ENCODE data around the gene LY6G5B.

Gene LY6G5B

DNA sequence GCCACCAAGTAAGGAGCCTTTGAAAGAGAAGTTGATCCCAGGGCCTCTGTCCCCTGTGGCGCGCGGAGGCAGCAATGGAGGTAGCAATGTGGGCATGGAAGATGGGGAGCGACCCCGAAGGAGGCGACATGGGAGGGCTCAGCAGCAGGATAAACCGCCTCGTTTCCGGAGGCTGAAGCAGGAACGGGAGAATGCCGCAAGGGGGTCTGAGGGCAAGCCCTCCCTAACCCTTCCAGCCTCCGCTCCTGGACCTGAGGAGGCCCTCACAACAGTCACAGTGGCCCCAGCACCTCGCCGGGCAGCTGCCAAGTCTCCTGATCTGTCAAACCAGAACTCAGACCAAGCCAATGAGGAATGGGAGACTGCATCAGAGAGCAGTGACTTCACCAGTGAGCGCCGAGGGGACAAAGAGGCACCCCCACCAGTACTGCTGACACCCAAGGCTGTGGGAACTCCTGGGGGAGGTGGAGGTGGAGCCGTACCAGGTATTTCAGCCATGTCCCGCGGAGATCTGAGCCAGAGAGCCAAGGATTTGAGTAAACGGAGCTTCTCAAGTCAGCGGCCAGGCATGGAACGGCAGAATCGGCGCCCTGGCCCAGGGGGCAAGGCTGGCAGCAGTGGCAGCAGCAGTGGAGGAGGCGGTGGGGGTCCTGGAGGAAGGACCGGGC, 37.4 kb upstream of the LY6G5B start:
- no peaks in the 10 kb centered on the region for H3K79me2 ChIP-seq (ENCODE audit: insufficient read depth, low read length)

DNA sequence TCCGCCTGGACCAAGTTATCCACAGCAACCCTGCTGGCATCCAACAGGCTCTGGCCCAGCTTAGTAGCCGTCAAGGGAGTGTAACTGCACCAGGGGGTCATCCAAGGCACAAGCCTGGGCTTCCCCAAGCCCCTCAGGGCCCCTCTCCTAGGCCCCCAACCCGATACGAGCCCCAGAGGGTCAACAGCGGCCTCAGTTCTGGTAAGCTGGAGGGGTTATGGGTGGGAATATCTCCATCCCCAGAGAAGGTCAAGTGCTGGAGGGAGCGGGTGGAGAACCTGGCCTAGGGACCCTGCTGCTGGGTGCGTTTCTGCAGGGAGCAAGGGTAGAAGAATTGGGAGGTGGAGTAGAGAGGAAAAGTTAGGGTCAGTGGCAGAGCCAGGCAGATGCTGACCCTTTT, 36.3 kb upstream of the LY6G5B start:
- H3K4me2 ChIP-seq (ENCODE audit: low read length) = no peak overlapping the region
- H3K27ac ChIP-seq (ENCODE audit: low read depth, low read length, poor library complexity, severe bottlenecking) = no peak overlapping the region
- H3K9ac ChIP-seq (ENCODE audit: low read length) = no peak overlapping the region
- H3K36me3 ChIP-seq (ENCODE audit: insufficient read depth, low read length) = peaks cover 99% of the 10 kb centered on the region
- no peaks in the 10 kb centered on the region for H3K9me2 ChIP-seq (ENCODE audit: low read depth, low read length)
- H3K27me3 ChIP-seq (ENCODE audit: insufficient read depth, low read length) = no peaks in the 10 kb centered on the region
- no peaks in the 10 kb centered on the region for H3K79me2 ChIP-seq (ENCODE audit: insufficient read depth, low read length)
- no peaks in the 10 kb centered on the region for H3K9me3 ChIP-seq (ENCODE audit: low read length)
- H3K4me1 ChIP-seq (ENCODE audit: insufficient read depth, low read length, severe bottlenecking) = no peaks in the 10 kb centered on the region
- no peak overlapping the region for H3K4me3 ChIP-seq (ENCODE audit: low read depth, low read length, poor library complexity, severe bottlenecking)
- H3F3A ChIP-seq (ENCODE audit: insufficient read depth, low read length) = peaks cover 4% of the 10 kb centered on the region; the same call in 1 of the 2 replicates
- no peaks in the 10 kb centered on the region for H4K20me1 ChIP-seq (ENCODE audit: insufficient read depth, low read length)
- TF ChIP-seq, protein P1, sequence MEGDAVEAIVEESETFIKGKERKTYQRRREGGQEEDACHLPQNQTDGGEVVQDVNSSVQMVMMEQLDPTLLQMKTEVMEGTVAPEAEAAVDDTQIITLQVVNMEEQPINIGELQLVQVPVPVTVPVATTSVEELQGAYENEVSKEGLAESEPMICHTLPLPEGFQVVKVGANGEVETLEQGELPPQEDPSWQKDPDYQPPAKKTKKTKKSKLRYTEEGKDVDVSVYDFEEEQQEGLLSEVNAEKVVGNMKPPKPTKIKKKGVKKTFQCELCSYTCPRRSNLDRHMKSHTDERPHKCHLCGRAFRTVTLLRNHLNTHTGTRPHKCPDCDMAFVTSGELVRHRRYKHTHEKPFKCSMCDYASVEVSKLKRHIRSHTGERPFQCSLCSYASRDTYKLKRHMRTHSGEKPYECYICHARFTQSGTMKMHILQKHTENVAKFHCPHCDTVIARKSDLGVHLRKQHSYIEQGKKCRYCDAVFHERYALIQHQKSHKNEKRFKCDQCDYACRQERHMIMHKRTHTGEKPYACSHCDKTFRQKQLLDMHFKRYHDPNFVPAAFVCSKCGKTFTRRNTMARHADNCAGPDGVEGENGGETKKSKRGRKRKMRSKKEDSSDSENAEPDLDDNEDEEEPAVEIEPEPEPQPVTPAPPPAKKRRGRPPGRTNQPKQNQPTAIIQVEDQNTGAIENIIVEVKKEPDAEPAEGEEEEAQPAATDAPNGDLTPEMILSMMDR (IDR thresholded peaks at IDR 0.05; ENCODE audit: low read length) = no peak
- no peak for TF ChIP-seq EZH2 (IDR thresholded peaks at IDR 0.05; ENCODE audit: borderline replicate concordance, low read length)
- H2AFZ ChIP-seq (ENCODE audit: low read length) = no peak overlapping the region

More for the DNA sequence above, 37.4 kb upstream of the LY6G5B start:
- TF ChIP-seq, protein P1 (IDR thresholded peaks at IDR 0.05; ENCODE audit: low read length) = no peak
- no peak for TF ChIP-seq EZH2 (IDR thresholded peaks at IDR 0.05; ENCODE audit: borderline replicate concordance, low read length)
- no peak overlapping the region for H3K27ac ChIP-seq (ENCODE audit: low read depth, low read length, poor library complexity, severe bottlenecking)
- no peaks in the 10 kb centered on the region for H3K9me3 ChIP-seq (ENCODE audit: low read length)
- no peaks in the 10 kb centered on the region for H4K20me1 ChIP-seq (ENCODE audit: insufficient read depth, low read length)
- peaks cover 100% of the 10 kb centered on the region for H3K36me3 ChIP-seq (ENCODE audit: insufficient read depth, low read length)
- no peaks in the 10 kb centered on the region for H3K27me3 ChIP-seq (ENCODE audit: insufficient read depth, low read length)
- no peak overlapping the region for H2AFZ ChIP-seq (ENCODE audit: low read length)
- no peaks in the 10 kb centered on the region for H3F3A ChIP-seq (ENCODE audit: insufficient read depth, low read length)
- no peak overlapping the region for H3K9ac ChIP-seq (ENCODE audit: low read length)
- no peaks in the 10 kb centered on the region for H3K4me1 ChIP-seq (ENCODE audit: insufficient read depth, low read length, severe bottlenecking)
- H3K4me3 ChIP-seq (ENCODE audit: low read depth, low read length, poor library complexity, severe bottlenecking) = no peak overlapping the region
- H3K4me2 ChIP-seq (ENCODE audit: low read length) = no peak overlapping the region
- no peaks in the 10 kb centered on the region for H3K9me2 ChIP-seq (ENCODE audit: low read depth, low read length)

GRCh38 chr6:31634131-31634530, 35.6 kb upstream of the LY6G5B start:
- H3K4me3 ChIP-seq (ENCODE audit: low read depth, low read length, poor library complexity, severe bottlenecking) = no peak overlapping the region
- H3K9me3 ChIP-seq (ENCODE audit: low read length) = no peaks in the 10 kb centered on the region
- H3K4me2 ChIP-seq (ENCODE audit: low read length) = no peak overlapping the region
- no peaks in the 10 kb centered on the region for H3K79me2 ChIP-seq (ENCODE audit: insufficient read depth, low read length)
- H3K36me3 ChIP-seq (ENCODE audit: insufficient read depth, low read length) = peaks cover 99% of the 10 kb centered on the region
- peaks cover 4% of the 10 kb centered on the region; the same call in 1 of the 2 replicates for H3F3A ChIP-seq (ENCODE audit: insufficient read depth, low read length)
- no peaks in the 10 kb centered on the region for H3K27me3 ChIP-seq (ENCODE audit: insufficient read depth, low read length)
- H3K9ac ChIP-seq (ENCODE audit: low read length) = no peak overlapping the region
- H3K27ac ChIP-seq (ENCODE audit: low read depth, low read length, poor library complexity, severe bottlenecking) = no peak overlapping the region
- no peak overlapping the region for H2AFZ ChIP-seq (ENCODE audit: low read length)
- no peaks in the 10 kb centered on the region for H4K20me1 ChIP-seq (ENCODE audit: insufficient read depth, low read length)
- TF ChIP-seq EZH2 (IDR thresholded peaks at IDR 0.05; ENCODE audit: borderline replicate concordance, low read length) = no peak
- TF ChIP-seq, protein P1 (IDR thresholded peaks at IDR 0.05; ENCODE audit: low read length) = no peak
- H3K9me2 ChIP-seq (ENCODE audit: low read depth, low read length) = no peaks in the 10 kb centered on the region
- H3K4me1 ChIP-seq (ENCODE audit: insufficient read depth, low read length, severe bottlenecking) = no peaks in the 10 kb centered on the region

Data from OCI-LY1 (cell line).